Retina (tissue), 1 donor: ENCODE results near the gene TWIST2.

ENCODE experiments used
- DNase-seq: peaks from one replicate; pipeline ENCODE4 v3.0.0-alpha.2; 2016

The TWIST2 gene

GRCh38 chr2:238924796-238925195, 76.9 kb downstream of the TWIST2 start:
- no peak for DNase-seq

GRCh38 chr2:238925281-238925680, 77.4 kb downstream of the TWIST2 start:
- no peak for DNase-seq

GRCh38 chr2:238925816-238926521, 78.1 kb downstream of the TWIST2 start:
- DNase-seq, result no peak

GRCh38 chr2:238926761-238927611, 79.1 kb downstream of the TWIST2 start:
- DNase-seq, result no peak

DNA sequence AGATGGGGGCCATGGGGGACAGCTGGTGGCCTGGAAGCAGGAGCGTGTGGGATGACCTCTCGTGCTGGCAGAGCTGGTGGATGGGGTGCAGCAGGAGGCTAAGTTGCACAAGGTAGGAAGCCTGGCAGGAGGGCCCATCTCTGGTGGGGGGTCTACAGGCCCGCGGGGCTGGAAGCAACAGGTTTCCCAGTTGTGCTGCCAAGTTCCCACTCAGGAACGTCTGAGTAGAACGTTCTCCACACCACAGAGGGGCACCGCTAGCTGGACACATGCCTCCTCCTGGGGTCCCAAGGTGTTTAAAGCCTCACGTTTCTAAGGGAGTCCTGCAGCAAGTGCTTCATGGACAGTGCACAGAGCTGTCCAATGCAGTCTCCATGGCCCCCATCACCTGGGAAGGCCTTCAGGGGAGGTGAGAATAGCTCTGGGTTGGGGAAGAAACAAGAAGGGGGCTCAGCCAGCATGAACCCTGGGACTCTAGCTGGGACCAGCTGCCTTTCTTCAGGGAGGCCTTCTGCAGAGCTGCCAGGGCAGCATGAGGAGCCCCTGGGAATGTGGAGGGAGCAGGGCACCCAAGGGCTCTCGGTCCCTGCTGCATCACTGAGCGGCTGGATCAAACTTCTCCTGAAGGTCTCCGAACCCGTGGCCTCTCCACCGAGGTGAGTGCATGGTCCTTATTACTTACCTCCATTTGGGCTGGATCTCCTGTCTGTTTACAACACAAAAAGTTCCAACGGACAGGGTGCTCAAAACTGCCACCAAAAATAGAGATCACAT, 80.0 kb downstream of the TWIST2 start:
- DNase-seq, result no peak

DNA sequence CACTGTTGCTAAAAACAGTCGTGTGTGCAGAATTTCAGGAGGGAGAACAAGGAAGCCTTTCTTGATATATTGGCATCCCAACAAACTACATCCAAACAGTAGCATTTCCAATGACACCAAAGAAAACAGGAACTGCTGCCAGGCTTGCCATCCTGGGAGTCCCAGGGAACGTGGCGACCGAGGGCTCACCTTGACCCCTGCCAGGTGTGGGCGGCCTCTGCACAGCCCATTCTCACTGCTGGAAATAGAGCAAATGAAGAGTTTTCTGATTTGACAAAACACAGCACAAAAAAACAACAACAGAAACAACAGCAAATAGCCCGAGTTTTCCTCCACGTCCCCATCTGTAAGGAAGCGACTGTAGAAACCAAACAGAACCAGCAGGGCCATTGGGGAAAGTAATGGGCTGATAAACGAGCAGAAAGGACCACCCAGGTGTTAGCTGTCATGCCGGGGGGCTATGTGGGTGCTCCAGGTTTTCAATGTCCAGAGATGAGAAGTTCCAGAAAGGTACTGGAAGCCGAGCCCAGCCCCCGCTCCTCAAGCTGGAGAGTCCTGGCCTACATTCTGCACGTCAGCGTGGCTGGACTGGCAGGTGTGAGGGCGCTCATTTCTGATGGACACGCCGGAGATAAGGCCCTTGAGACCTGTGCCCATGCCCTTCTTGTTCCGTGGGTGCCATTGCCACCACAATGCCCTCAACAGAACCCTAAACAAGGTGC, 80.8 kb downstream of the TWIST2 start:
- DNase-seq, result no peak

- DNase-seq, result no peak
These were observed 81.6 kb downstream of the TWIST2 start for GRCh38 chr2:238929242-238930081.

DNA sequence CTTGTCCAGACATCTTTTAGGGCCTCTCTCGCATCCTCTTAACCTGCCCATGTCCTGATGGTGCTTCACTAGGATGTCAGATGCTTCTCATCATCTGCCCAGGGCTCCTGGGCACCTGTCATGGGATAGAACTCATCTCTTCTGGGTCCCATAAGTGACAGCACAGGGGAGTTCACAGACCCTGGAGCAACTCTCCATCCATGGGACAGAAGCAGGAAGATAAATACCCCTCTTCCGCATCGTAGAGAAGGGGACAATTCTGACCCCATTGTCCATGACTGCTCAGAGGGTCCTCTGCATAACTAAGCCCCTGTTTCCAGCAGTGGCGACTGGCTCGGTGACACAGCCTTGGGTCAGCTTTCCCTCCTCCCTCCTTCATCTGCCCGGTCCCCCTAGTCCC, 82.3 kb downstream of the TWIST2 start:
- no peak for DNase-seq

DNA sequence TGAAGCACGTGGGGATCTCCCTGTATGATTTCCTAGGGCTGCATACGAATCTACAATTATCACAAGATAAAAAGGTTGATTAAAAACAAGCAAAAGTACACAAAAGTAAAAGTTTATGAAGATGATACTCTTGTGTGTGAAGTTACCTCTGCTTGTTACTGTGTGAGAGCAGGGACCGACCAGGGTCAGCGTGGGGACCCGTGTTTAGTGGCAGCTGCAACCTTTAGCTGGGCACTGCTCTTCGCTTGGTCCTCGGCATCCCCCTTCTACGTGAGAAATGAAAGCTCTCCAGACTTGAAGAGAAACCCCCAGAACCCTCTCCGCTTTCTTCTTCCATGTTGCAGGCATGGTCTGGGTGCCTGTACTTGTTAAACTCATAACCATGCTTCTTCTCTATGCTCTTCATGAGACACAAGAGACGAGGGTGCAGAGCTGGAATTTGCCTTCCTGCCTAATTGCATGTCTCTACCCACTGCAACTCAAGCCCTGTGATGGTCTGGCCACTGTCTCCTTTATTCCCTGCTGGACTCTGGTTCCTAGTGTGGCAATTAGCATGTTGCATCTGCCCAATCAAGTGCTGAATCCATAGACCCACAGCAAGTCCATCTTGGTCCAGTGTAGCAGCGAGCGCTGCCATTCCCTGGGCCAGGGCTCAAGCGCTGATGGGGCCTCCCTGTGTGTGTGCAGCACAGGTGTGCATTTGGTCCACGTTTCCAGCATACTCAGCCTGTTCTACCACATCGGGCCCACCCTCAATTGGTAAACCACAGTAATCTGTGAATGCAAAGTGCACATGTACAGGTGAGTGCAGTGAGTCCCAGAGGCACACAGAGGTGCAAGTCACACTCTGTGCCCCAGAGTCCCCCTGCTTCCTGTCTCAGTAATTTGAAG, 88.5 kb downstream of the TWIST2 start:
- DNase-seq, result no peak

DNA sequence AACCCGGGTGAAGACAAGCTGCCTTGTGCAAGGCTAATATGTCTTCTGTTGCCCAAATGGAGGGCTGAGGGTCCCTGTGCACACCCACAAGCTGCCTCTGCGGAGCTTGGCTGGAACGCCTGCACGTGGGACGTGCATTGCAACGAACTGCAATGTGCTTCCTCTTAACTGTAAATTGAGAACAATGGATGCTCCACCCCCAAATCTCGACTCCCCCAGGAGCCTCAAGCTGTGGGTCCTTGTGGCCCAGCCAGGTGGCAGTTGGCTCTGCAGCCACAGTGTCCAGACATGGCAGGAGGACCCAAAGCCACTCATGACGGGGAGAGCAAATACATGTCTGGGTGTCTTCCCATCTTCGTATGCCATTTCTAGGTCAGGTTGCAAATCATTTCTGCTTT, 90.1 kb downstream of the TWIST2 start:
- no peak for DNase-seq

GRCh38 chr2:238938401-238939055, 90.6 kb downstream of the TWIST2 start:
- no peak for DNase-seq

DNA sequence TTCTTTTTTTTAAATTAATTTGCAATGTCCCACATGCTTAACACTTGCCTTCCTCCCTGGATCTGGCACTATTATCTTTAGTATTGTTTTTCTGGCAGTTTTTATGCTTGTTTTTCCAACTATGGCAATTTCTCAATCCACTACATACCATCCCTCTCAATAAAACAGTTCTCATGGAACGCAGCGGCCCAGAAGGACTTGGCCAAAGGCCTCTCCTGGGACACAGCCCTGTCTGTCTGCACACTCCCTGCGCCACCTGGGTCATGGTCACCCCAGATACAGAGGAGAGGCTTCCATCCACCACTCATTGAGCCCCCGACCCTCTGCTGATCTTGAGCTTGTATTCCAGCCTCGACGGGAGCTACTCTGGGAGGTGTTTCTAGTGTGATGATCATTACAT, 91.2 kb downstream of the TWIST2 start:
- DNase-seq, result no peak

DNA sequence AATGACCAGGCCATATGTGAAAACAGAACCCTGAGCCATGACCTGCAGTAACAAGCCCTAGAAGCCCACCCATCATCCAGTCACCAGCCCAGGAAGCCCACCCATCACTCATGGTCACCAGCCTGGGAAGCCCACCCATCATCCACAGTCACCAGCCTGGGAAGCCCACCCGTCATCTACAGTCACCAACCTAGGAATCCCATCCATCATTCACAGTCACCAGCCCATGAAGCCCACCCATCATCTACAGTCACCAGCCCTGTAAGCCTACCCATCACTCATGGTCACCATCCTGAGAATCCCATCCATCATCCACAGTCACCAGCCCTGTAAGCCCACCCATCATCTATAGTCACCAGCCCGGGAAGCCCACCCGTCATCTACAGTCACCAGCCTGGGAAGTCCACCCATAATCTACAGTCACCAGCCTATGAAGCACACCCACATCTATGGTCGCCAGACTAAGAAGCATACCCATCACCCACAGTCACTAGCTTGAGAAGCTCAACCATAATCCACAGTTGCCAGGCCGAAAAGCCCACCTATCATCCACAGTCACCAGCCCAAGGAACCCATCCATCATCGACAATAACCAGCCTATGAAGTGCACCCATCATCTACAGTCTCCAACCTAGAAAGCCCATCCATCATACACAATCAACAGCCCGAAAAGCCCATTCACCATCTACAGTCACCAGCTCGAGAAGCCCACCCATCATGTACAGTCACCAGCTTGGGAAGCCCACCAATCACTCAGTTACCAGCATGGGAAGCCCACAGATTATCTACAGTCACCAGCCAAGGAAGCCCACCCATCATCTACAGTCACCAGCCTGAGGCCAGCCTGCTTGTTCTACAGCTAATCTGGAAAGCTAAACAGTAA, 91.9 kb downstream of the TWIST2 start:
- no peak for DNase-seq

- DNase-seq, result no peak
These were observed 92.9 kb downstream of the TWIST2 start for GRCh38 chr2:238940806-238941205.

- DNase-seq, result no peak
These were observed 93.4 kb downstream of the TWIST2 start for GRCh38 chr2:238941262-238941792.

DNA sequence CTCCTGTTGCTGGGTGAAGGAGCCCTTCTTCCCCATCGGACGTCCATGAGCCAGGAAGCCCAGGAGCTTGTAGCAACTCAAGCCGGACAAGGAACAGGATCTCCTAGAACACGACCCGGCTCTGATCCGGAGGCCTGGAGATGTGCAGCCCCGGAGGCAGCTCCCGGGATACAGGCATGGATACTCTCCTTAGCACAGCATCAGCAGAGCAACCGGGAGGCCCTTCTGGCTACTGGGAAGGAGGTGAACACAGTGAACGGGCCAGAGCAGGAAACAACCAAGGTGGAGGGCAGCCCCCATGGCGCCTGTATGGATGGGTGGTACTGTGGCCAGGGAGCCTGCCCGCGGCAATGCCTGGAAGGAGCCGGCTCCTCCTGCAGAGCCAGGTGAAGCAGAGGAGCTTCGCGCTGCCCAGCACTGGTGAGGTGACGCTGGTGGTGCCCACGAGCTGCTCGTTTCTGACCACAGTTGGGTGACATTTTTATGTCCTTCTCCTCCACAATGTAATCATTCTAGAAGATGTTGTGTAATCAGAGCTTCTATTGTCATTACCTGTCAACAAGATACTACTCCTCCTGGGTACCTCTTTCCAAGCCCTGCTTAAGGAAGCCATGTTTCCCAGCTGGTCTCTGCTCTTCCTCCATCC, 94.3 kb downstream of the TWIST2 start:
- DNase-seq, result no peak

GRCh38 chr2:238942726-238943300, 94.9 kb downstream of the TWIST2 start:
- no peak for DNase-seq
